ENCODE measurements around the gene KRTAP9-2. TPM values are rescaled to one million over a fixed set of nuclear protein-coding genes. Genes with fewer than 3 reads are reported as not detected.

The KRTAP9-2 gene
- total and polyA plus RNA-seq, 2 donors (not counting 3 experiments of a cell fraction or from before 2014, with no cell fraction given): not detected

DNA sequence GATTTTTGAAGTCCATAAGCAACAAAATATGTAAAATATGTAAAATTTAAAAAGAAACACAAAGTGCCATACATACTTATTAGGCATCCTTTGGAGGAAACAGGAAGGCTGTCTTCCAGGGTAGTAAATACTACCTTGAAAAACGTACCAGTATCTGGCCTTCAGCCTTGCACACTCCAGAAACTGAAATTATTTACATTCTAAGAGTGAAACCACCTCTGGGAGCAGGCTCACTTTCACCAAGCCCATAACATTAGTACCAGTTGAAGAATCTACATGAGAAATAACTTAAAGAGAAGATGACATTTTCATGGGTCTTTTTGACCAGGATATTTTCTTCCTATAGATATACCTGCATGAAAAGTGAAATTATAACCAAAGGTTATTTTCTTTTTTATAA lies 30.4 kb upstream of the KRTAP9-2 start:
- intact Hi-C loops (cut with micrococcal nuclease): no loop called here
- Histone ChIP-seq H3K9me3 (replicated peaks; ENCODE audit: control insufficient read depth, insufficient read depth, low read length) (no peaks in the 10 kb centered on the region), H3K4me1 (ENCODE audit: control insufficient read depth, extremely low read depth, insufficient read depth, low read length) (no peaks in the 10 kb centered on the region), H3K27ac (ENCODE audit: insufficient read depth, low read depth, low read length) (no peak overlapping the region), H3K36me3 (ENCODE audit: control insufficient read depth in 2 of 2, extremely low read depth in 1 of 2, insufficient read depth in 2 of 2, low read length in 2 of 2) (no peaks in the 10 kb centered on the region), H3K27me3 (ENCODE audit: control insufficient read depth in 2 of 2, insufficient read depth in 2 of 2, low read length in 2 of 2) (no peaks in the 10 kb centered on the region), H3K9me1 (replicated peaks; ENCODE audit: control insufficient read depth, extremely low read depth, insufficient read depth, low read length) (no peaks in the 10 kb centered on the region), H2AFZ (ENCODE audit: low read depth, low read length) (no peak overlapping the region), H3K79me2 (ENCODE audit: control insufficient read depth, insufficient read depth, low read length) (no peaks in the 10 kb centered on the region), H3K4me3 (replicated peaks in 1 of 3; ENCODE audit: insufficient read depth in 1 of 3, low read depth in 1 of 3, low read length in 3 of 3) (no peak overlapping the region), H3K4me2 (ENCODE audit: insufficient read depth, low read length) (no peak overlapping the region), H3K9ac (replicated peaks; ENCODE audit: extremely low read depth, insufficient read depth, low read length) (no peak overlapping the region), H4K20me1 (replicated peaks; ENCODE audit: control insufficient read depth, extremely low read depth, insufficient read depth, low read length) (no peaks in the 10 kb centered on the region)
- POLR2A ChIA-PET: no interaction called here
- FAIRE-seq (no peak), DNase-seq (ENCODE audit: low read depth, low spot score) (no peak)
- BruUV-seq (replicated peaks): no TSS peak
- CTCF ChIA-PET: no interaction called here
- dilution Hi-C loops (cut with MboI; ENCODE audit: extremely low pct_ligation_motif_present, low sequenced_read_pairs): no loop called here
- TF ChIP-seq FOS (IDR thresholded peaks at IDR 0.05; ENCODE audit: borderline replicate concordance, insufficient read depth, low read length) (no peak), POLR2A (IDR thresholded peaks at IDR 0.05; ENCODE audit: low read depth, low read length) (no peak), MYC (IDR thresholded peaks at IDR 0.05; ENCODE audit: low read depth, low read length) (no peak), EZH2 (IDR thresholded peaks at IDR 0.05; ENCODE audit: borderline replicate concordance, low read depth, low read length, severe bottlenecking) (no peak), POLR2AphosphoS5 (IDR thresholded peaks at IDR 0.05; ENCODE audit: insufficient read depth, low read depth, low read length) (no peak), JUN (IDR thresholded peaks at IDR 0.05; ENCODE audit: borderline replicate concordance, insufficient read depth, insufficient read length, low read depth) (no peak), GATA2 (IDR thresholded peaks at IDR 0.05; ENCODE audit: insufficient read depth, insufficient read length, low read depth, low read length) (no peak)
- TF ChIP-seq, protein P1, sequence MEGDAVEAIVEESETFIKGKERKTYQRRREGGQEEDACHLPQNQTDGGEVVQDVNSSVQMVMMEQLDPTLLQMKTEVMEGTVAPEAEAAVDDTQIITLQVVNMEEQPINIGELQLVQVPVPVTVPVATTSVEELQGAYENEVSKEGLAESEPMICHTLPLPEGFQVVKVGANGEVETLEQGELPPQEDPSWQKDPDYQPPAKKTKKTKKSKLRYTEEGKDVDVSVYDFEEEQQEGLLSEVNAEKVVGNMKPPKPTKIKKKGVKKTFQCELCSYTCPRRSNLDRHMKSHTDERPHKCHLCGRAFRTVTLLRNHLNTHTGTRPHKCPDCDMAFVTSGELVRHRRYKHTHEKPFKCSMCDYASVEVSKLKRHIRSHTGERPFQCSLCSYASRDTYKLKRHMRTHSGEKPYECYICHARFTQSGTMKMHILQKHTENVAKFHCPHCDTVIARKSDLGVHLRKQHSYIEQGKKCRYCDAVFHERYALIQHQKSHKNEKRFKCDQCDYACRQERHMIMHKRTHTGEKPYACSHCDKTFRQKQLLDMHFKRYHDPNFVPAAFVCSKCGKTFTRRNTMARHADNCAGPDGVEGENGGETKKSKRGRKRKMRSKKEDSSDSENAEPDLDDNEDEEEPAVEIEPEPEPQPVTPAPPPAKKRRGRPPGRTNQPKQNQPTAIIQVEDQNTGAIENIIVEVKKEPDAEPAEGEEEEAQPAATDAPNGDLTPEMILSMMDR (IDR thresholded peaks at IDR 0.05; ENCODE audit: extremely low read depth in 1 of 2, insufficient read depth in 1 of 2, low read depth in 1 of 2, low read length in 2 of 2): no peak
- TF ChIP-seq, protein P2, sequence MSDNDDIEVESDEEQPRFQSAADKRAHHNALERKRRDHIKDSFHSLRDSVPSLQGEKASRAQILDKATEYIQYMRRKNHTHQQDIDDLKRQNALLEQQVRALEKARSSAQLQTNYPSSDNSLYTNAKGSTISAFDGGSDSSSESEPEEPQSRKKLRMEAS (IDR thresholded peaks at IDR 0.05; ENCODE audit: insufficient read depth, insufficient read length): no peak
